NCI-H146 (cell line): ENCODE measurements around the gene RABGAP1.
A peak's percentile ranks its signal among the peaks of the same experiment; 100 is the strongest.

ENCODE experiments used
- DNase-seq: peaks from one replicate; lab custom pipeline; 2025; lab: John Stamatoyannopoulos, UW

RABGAP1 gene

DNA sequence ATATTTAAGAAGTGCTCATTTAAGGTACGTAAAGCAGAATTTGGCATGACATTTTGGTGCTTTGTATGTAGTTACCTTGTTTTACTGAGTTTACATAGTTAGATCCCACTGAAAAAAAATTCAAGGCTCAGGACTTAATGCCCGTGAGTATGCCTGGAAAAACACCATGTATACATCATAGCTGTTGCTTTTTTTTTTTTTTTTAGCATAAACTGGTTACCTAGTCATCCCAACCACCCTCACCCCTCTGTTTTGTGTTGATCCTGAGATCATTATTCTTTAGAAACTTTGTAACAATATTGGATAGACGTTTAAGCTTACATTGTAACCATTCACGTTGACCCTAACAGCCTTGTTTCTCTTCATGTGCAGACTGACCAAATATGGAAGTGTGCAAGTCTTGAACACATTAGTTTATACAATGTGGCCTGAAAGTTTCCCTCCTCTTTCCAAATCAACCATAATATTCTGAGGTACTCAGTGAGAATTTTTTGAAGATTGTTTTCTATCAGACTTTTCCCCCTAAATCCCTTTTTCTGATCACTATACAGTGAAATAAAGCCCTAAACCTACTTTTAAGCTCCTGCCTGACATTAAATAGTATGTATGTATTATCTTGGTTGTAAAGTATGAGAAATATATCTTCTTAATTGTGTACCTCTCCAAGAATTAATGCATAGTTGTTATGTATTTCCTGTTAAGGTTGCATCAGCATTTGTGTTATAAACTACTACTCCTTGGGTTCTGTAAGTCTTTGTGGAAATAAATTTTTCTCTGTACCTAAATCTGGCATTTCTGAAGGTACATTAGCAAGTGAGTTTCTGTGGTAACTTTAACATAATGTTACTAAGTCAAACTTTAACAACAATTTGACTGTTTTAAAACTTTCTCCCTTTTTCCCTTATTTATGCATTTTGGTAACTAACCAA is 4.4 kb downstream of the RABGAP1 start:
- no peak for DNase-seq

DNA sequence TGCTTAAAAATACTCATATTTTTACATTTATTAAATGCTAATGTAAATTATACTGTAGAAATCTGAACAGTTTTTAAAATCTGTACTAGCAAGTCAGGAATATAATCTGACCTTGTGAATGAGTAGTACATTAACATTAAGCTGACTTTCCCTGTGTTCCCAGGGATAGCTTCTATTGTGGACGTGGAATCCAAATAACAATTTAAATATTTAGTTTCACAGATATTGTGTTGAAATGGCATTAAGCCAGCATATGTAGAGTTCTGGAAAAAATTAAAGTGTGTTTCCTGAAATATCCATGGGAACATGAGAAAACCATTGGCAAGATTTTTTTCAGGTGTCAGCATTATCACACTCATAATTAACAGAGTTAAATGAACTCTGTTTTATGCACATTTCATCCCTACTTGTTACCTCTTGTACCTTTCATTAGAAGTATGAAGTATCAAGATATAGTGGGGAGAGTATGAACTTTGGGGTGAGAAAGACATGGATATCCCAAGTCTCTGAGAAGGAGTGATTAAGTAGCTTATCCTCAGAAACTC is 5.7 kb downstream of the RABGAP1 start:
- DNase-seq: no peak

DNA sequence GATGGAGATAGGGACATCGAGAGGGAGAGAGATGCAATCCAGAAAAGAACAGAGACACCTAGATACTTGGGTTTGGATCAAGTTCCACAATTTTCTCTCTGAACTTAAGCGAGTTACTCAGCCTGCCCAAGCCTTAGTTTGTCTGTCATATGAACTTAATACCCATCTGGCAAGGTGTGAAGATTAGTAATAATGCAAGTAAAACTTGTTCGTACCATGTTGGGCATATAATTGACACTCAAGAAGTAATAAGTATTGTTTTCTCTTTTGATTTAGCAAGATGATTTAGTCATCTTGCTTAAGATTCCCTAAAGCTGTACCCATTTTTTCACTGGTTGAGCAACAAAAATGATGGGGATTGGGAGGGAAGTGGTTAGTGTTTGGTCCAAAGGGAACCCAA is 7.5 kb downstream of the RABGAP1 start:
- DNase-seq: no peak

DNA sequence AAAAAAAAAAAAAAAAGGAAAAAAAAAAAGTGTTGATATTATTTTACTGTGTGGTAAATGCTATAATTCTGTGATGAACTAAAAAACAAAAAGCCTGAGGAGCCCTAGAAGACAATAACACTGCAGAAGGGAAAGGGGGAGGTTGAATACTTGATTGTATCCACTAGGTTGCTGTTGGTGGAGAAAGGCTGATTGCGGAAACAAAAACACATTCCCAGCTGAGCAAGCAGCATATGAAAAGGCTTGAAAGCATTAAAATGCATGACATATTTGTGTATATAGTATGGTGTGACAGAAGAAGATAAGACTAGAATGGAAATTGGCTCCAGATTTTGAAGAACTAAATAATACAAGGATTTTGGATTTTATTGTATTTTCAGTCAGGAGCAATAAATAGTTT is 8.9 kb downstream of the RABGAP1 start:
- peak; percentile 38 for DNase-seq

DNA sequence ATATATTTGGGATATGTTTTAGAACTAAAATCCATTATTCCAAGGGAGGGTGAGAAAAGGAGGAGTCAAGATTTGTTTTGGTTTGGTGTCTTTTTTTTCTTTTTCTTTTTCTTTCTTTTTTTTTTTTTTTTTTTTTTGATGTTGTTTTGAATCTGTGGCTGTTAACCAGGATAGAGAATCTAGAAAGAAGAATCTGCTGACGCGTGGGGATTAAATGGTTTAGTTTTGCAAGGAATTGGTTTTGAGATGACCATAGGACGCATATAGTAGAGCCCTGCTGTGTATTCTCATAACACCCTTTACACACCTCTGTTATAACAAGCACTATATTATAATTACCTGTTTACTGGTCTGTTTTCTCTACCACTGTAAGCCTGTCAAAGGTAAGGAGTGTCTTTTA is 9.4 kb downstream of the RABGAP1 start:
- no peak for DNase-seq

DNA sequence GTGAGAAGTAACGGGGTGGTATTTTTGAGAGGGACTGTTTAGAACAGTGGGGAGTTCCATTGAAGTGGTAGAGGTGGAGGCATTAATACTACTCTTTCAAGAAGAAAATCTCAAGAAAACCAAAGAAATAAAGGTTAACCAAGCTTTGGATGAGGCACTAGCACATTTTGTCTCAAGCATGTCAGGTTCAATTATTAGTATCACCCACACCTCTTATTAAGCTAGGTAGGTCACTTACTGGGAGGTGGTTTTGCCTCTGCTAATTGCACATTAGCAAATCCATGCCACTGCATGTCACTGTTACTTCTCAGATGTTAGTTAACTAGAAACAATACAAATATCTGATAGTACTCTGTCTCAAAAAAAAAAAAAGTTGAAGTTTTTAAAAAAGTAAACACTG is 10.2 kb downstream of the RABGAP1 start:
- no peak for DNase-seq

DNA sequence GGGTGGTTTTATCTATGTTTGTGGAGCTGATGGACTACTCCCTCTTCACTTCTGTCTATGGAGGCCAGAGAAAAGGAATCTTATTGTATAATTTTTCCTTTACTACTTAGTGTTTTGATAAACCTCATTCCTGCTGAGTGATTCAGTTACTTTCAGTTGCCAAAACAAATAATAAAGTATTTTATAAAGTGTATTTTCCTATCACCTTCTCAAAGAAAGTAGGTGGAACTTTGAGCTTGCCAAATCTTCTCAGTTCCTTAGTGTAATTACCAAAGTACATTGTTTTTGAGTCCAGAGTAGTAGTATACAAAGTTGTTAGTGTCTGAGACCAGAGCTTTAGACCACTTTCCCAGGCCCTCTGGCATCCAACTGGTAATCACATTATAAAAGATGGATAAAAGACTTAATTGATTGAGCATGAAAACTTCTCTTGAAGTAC is 13.5 kb downstream of the RABGAP1 start:
- DNase-seq: no peak

DNA sequence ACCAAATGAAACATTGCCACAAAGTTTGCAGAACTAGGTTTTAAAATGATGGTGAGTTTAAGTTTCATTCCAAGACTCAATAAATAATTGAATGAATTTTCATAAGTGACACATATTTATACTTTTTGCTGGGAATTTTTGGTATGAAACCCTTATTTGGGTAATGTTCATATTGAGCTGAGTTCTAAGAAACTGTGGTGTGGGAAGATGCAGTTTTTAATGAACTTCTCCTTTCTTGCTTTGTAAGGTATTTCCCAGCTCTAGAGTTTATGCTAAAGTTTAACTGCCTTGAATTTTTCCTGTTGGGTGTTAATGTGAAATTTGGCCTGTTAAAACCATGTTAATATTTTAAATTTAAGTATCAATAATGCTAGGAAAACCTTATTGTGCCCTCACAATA is 15.1 kb downstream of the RABGAP1 start:
- no peak for DNase-seq

DNA sequence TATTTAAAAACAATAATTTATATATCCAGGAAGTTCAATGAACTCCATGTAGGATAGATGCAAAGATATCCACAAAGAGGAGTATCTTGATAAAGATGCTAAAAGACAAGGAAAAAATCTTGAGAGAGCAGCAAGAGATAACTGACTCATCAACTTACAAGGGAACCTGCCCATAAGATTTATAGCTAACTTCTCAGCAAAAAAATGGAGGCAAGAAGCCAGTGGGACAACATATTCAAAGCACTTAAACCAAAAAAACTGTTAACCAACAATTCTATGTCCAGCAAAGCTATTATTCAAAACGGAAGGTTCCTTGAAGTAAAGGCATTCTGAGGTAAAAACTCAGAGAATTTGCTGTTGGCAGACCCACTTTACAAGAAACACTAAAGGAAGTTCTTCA is 20.3 kb downstream of the RABGAP1 start:
- no peak for DNase-seq

DNA sequence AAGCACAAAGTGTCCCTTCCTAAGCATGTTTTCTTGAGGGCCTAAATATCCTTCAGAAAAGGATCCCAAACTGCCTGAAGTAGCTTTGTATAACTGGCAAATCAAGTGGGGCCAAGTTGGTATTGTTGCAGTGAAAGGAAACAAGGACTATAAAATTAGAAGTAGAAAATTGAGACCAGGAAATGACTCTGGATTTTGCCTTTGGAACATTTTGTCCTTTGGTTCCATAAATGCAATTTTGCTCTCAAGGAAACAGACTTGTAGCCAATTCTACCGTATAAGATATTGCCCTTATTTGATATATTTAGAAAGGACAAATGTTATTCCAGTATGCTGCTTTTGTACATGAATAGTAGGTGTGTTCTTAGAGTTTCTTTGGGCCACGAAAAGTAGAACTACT is 34.4 kb downstream of the RABGAP1 start:
- no peak for DNase-seq

DNA sequence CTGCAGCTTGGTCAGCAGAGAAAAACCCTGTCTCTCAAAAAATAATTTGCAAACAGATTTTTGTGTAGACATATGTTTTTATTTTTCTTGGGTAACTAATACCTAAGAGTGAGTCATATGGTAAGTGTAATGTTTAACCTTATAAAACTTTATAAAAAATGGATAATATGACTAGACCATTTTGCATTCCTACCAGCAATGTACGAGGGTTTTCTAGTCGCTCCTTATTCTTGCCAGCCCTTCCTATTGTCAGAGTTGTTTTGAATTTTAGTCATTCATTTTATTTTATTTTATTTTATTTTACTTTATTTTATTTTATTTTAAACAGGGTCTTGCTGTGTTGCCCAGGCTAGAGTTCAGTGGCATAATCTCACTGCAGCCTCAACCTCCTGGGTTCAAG is 37.8 kb downstream of the RABGAP1 start:
- no peak for DNase-seq

DNA sequence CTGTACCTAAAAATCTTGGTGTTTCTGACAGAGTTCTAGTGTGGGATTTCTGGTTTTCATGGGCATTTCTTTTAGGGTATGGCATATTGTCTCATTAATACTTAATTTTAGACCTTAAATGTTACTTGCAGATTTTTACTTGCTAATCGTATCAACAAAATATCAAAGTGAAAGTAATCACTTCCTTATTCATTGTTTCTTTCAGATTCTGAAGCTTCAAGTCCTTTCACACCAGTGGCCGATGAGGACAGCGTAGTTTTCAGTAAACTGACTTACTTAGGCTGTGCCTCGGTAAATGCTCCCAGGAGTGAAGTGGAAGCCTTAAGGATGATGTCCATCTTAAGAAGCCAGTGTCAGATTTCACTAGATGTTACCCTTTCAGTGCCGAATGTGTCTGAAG is 45.2 kb downstream of the RABGAP1 start:
- no peak for DNase-seq

DNA sequence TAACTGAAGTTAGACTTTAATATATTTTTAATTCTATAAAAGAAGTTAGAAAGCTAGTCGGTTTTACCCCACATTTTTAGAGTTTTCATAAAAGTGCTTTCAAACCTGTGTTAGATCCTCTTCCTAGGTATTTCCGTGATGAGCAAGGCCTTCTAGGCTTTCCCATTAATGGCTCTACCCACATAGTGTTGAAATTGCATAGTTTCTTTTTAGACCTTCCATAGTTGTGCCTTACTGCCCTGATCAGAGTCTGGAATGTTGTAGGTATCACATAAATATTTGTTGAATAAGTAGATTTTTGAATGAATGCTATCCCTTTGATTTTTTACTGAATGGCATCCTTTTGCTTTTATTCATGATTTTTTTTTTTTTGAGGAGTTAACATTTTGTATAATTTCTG is 47.3 kb downstream of the RABGAP1 start:
- DNase-seq: no peak

DNA sequence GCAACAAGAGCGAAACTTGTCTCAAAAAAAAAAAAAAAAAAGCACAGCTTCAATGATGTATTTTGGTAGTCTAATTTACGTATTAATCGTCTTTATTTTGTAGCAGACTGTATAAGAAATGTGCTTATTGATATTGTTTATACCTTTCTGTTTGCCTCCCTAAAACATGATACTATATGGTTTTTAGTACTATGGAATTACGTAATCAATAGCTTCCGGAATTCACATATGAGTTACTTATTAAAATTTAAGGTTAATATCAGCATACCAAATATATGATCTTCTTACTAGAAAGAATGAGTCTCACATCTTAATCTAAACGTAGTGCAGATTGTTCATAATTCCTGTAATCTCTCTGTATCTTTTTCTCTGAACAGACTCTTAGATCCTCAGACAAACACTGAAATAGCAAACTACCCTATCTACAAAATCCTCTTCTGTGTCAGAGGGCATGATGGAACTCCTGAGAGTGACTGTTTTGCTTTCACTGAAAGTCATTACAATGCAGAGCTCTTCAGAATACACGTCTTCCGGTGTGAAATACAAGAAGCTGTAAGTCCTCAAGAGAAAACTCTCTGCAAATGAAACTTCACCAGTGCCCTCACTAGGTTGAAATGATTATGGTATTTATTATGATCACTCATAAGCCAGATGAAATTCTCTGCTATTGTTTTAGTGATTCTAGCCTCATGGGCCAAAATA is 48.3 kb downstream of the RABGAP1 start:
- DNase-seq: no peak

DNA sequence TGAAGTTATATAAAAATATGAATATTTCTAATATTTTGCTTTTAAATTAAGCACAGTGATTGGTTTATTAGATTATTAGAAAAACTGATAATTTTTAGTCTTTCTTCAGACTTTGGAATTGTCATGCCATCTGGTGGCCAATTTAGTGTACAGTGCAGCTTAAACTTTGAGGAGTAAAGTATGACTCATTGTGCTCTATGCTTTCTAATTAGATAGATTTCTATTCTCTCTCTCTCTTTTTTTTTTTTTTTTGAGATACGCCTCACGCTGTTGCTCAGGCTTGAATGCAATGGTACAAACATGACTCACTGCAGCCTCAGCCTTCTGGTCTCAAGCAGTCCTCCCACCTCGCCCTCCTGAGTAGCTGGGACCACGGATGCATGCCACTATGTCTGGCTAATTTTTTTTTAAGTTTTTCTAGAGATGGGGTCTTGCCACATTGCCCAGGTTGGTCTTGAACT is 50.6 kb downstream of the RABGAP1 start:
- peak; percentile 11 for DNase-seq

DNA sequence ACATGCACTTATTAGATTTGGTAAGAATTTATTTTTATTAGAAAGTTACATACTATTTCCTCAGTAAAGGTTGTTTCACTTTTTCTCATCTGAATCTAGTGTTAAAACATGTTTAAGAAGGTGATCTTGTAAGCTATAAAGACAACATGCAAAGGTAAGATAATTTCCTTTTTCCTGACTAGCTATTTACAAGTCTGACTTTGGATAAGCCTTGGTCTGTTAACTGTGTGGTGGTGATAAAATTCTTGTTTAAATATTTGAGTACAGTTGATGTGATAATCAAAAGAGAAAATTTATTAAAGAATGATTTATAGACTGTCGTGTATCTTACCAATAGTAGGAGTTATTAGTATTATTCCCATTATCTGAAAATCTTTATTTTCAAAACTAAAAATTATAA is 55.8 kb downstream of the RABGAP1 start:
- no peak for DNase-seq

DNA sequence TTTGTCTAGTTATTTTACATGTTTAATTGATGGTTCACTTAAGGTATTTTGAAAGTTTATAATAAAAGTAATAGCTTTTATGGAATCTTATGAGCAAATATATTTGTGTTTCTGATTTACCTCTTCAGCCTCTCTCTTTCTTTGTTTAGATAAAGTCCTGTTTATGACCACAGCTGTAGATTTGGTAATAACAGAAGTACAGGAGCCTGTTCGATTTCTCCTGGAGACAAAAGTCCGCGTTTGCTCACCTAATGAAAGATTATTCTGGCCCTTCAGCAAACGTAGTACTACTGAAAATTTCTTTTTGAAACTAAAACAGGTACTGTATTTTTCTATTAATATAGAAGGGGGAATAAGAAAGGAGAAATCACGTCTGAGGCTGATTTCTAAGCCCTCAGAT is 57.6 kb downstream of the RABGAP1 start:
- DNase-seq: no peak

DNA sequence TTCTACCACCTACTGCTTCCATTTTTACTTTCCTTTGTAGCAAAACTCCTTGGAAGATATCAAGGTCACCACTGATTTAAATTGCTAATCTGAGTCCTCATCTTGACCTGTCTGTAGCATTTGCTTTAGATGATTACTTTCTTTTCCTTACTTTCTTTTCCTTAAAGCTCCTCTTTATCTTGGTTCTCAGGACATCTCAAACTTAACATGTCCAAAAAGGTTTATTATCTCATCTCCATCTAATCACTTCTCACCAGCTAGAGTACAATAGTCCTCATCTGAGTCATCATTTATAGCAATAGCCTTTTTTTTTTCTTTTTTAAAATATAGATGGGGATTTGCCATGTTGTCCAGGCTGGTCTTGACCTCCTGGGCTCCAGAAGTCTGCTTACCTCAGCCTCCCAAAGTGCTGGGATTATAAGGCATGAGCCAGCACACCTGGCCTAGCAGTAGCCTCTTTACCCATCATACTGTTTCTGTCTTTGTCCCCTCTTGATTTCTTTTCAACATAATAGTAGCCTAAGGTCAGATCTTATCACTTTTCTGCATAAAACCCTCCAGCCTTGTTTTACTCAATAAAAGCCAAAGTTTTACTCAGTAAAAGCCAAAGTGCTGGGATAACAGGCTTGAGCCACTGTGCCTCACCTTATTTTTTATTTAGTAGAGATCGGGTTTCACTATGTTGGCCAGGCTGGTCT is 59.7 kb downstream of the RABGAP1 start:
- DNase-seq: no peak

DNA sequence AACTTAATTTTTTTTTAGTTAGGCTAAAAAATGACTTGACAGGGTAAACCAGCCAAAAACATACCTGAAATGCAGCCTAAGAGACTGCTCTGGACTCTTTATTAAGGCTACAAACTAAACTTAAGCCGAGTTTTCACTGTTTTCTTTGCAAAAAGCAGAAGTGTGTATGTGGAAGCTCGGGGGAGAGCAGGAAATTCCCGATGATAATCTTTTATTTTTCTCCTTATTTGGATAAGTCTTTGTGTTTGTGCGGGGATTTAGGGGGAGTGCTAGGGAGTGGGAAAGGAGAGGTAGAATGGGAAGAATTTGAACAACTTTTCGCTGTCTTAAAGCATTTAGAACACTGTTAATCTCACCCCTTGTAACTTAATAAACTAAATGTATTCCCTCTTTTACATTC is 61.9 kb downstream of the RABGAP1 start:
- DNase-seq: no peak

DNA sequence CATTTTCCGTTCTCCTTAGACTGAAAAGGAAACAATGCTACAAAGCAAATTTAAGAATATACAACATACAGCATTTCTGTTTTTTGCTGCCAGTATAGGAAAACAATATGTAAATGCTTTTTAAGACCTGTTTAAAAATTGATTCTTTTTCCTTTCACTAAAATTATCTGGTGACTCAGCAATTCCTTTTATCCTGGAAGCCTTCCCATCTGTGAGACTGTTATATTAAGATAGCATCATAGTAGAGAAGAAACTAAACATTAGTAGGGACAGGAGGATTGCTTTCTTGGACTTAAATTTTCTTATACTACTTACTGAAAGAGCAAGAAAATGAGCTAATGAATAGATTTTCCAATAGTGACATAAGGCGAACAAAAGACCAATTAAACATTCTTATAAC is 62.6 kb downstream of the RABGAP1 start:
- no peak for DNase-seq

DNA sequence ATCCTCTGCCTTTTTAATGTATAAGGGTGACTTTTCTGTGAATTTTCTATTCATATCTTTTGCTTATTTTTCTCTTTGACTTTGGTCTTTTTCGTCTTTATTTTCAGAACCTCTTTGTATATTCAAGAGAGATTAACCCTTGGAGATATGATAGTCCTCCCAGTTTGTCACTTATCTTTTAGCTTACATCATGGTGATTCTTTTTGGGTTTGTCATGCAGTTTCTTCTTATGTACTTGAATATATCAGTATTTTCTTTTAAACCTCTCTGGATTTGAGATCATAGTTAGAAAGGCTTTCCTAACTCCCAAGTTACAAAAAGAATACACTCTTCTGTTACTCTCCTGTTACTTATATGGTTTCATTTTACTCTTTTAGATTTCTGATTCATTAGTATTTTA is 65.1 kb downstream of the RABGAP1 start:
- no peak for DNase-seq

DNA sequence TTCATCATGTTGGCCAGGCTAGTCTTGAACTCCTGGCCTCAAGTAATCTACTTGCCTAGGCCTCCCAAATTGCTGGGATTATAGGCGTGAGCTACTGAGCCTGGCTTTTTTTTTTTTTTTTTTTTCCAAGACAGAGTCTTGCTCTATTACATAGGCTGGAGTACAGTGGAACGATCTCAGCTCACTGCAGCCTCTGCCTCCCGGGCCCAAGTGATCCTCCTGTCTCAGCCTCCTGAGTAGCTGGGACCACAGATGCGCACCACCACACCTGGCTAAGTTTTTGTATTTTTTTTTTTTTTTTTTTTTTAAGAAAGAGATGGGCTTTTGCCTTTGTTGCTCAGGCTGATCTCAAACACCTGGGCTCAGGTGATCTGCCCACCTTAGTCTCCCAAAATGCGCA is 66.4 kb downstream of the RABGAP1 start:
- no peak for DNase-seq
